Measurements from ENCODE around the gene RNF38.
"Not testable (repeated sequence)": the region's sequence is repeated elsewhere in the genome, so short reads cannot be mapped to it uniquely, and the experiment has no call there.

Gene RNF38

GRCh38 chr9:36399980-36400331 lies at the start of gene RNF38:
Gene RNF38, minus strand, starts transcription at chr9:36400269. Its CDS starts 161 bp downstream, at chr9:36400108.
- no peak for DNase-seq

- DNase-seq: not testable (repeated sequence)
Measured at GRCh38 chr9:36448555-36448954, 48.5 kb upstream of the RNF38 start.

GRCh38 chr9:36448017-36448416 lies 47.9 kb upstream of the RNF38 start:
- no peak for DNase-seq

- not testable (repeated sequence) for DNase-seq
Measured at GRCh38 chr9:36446678-36447077, 46.6 kb upstream of the RNF38 start.

DNA sequence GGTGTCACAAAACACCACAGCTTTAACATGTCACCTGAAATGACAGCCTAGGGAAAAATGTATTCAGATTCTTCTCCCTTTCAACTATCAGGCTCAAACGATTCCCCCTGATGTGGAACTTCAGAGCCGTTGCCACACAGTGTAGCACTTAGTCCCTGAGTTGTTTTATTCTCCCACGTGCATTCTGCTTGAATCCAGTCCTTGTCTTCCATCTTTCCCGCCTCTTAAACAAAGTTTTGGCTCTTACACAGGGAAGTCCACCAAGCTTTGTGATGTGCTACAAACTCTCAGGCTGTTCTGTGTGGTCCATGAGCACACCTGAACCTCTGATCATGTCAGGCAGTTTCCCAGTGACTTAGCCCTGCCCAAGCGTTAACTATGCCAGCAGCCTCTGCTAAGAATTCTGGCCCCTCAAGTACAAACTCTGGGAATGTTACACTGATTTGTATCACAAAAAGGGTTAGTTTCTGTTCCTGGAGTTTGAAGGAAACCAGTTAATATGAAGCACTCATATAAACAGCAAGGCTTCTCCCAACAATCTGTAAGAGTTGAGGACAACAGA lies 45.8 kb upstream of the RNF38 start:
- no peak for DNase-seq

DNA sequence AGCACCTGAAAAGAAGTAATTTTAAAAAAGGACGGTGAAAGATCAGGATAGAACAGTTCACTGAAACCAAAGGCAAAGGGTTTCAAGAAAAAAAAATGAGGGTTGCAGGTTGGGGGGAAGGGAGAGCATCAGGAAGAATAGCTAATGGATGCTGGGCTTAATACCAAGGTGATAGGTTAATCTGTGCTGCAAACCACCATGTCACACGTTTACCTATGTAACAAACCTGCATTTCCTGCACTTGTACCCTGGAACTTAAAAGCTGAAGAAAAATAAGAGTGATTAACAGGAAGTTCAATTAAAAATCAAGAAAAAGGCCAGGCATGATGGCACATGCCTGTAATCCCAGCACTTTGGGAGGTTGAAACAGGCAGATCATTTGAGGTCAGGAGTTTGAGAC lies 44.1 kb upstream of the RNF38 start:
- DNase-seq: no peak

DNA sequence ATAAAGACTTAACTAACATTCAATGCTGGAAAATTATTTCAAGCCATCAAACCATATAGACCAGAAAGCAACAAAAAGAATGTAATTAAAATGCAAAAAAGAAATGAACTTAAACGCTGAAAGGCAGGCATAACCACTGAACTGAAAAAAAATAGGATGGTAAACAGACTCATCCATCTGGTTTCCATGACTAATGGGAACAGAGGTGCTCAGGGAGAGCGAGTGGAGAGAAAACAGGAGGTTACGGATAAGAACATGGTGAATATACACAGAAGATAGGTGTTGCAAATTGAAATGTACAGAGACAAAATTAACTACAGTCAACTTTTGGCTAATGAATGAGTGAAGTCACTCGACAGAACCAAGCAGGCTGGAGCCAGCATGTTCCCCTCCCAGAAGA lies 43.5 kb upstream of the RNF38 start:
- no peak for DNase-seq

GRCh38 chr9:36442710-36443109 lies 42.6 kb upstream of the RNF38 start:
- no peak for DNase-seq

DNA sequence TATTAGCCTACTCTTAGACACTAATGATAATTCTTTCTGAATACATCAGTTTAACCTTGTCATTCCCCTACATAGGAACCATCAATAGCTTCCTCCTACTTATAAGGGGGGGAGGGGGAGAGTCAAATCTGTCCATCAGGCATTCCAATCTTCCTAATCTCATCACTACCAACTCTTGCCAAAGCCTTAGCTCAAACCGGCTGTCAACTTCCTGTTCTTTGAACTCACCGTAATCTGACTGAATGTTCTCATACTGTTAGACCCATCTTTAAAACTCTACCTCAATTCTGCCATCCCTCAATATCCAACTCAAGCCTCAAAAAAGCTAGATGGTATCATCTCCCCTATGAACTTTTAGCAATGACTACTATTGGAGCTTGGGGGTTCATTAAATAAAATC lies 41.9 kb upstream of the RNF38 start:
- DNase-seq: no peak

- DNase-seq: no peak
Measured at GRCh38 chr9:36438536-36439236, 38.6 kb upstream of the RNF38 start.

GRCh38 chr9:36437790-36438189 lies 37.7 kb upstream of the RNF38 start:
- no peak for DNase-seq

DNA sequence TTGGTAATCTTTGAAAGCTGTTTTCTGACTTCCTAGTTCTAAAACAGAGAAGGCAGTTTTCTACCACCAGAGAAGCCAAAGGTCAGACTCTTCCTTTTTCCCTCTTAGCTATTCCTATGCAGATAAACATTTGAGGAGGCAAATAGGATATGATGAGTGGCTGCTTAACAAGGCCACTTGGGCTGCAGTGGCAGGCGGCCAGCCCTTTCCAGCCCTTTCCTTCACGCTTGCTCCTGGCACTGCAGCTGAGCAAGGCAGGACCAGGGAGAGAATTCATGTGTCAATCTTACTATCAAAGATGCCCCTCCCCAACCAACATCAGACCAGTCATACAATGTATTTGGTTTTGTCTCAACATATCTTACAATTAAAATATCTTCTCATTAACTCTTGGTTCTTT lies 36.8 kb upstream of the RNF38 start:
- no peak for DNase-seq

DNA sequence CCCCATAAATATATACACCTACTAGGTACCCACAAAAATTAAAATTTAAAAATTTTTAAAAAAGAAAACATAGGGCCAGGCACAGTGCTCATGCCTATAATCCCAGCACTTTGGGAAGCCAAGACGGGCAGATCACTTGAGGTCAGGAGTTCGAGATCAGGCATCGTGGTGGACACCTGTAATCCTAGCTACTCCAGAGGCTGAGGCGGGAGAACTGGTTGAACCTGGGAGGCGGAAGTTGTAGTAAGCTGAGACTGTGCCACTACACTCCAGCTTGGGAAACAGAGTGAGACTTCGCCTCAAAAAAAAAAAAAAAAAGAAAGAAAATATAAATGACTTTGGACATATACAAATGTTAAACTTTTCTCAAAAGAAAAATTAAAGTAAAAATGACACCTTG lies 33.3 kb upstream of the RNF38 start:
- no peak for DNase-seq

DNA sequence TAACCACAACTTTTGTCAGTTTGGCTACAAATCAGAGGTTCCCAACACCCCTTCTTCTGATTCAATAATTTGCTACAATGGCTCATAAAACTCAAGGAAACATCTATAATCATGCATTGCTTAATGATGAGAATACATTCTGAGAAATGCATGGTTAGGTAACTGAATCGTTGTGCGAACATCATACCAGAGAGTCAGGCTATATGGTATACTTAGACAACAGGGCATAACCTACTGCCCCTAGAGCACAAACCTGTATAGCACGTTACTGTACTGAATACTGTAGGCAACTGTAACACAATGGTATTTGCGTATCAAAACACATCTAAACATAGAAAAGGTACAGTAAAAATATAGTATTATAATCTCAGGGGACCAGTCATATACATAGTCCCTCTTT lies 31.0 kb upstream of the RNF38 start:
- no peak for DNase-seq

- no peak for DNase-seq
Measured at GRCh38 chr9:36426945-36427344, 26.9 kb upstream of the RNF38 start.

DNA sequence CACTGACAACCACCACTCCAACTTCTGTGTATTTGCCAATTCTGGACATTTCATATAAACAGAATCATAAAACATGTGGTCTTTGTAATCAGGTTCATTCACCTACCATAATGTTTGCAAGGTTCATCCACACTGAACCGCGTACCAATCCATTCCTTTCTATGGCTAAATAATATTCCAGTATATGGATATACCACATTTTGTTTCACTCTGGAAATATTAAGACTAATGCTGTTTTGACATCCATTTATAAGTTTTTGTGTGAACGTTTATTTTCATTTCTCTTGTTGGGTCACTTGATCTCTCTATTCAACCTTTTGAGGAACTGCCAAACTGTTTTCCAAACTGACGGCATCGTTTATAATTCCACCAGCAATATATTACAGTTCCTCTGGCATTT lies 26.3 kb upstream of the RNF38 start:
- DNase-seq: no peak

- no peak for DNase-seq
Measured at GRCh38 chr9:36424289-36425055, 24.4 kb upstream of the RNF38 start.

- DNase-seq: no peak
Measured at GRCh38 chr9:36423206-36423605, 23.1 kb upstream of the RNF38 start.

DNA sequence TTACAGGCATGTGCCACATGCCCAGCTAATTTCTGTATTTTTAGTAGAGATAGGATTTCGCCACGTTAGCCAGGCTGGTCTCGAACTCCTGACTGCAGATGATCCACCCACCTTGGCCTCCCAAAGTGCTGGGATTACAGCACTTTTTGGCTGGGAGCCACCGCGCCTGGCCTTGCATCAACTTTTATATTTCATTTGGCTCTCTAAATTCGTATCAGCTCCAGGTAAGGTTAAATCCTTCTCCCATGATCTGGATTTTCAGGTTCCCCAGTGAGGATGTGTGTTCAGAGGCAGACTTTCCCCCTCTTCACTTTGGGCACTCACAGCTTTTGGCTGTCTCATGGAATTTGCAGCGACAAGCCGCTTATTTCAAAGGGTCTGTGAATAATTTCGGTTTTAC lies 16.8 kb upstream of the RNF38 start:
- DNase-seq: no peak

DNA sequence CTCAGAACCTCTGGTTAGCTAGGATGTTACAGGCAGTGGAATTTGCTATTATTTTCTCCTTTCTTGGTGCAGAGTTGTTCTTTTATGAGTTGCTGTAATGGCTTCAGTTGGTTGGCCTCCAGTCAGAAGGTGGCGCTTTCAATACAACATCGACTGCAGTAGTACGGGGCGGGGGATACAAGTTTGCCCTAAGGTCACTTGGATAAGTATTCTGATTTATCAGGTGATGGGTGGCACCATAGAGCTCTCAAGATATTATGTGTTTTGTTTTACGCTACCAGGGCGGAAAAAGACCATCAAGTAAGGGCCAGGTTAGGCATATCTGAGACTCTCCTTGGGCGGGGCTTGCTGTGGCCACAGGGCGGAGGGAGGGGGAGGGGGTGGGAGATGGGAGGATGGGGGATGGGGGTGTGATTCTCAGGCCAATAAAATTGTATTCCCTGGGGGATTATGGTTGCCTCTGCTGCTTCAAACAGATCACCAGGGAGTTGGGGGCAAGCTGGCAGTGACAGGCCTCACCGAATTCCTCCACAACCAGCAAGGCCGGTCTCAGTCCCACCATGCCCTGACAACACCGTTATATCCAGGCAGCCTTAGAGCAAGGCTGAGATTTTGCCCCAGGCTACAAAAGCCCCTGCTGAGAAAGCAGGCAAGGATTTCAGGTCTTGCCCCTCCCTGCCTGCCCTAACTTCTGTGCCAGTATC lies 15.9 kb upstream of the RNF38 start:
- DNase-seq: no peak

- not testable (repeated sequence) for DNase-seq
Measured at GRCh38 chr9:36411410-36411809, 11.3 kb upstream of the RNF38 start.

DNA sequence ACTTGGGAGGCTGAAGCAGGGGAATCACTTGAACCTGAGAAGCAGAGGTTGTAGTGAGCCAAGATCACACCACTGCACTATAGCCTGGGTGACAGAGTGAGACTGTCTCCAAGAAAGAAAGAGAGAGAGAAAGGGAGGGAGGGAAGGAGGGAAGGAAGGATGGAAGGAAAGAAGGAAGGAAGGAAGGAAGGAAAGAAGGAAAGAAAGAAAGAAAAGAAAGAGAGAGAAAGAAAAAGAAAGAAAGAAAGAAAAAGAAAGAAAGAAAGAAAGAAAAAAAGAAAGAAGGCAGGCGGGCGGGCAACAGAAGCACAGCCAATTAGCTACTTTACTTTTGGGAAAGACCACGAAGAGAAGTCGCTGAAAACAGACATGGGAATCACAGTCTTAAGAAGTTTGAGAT lies 9.0 kb upstream of the RNF38 start:
- DNase-seq: not testable (repeated sequence)

DNA sequence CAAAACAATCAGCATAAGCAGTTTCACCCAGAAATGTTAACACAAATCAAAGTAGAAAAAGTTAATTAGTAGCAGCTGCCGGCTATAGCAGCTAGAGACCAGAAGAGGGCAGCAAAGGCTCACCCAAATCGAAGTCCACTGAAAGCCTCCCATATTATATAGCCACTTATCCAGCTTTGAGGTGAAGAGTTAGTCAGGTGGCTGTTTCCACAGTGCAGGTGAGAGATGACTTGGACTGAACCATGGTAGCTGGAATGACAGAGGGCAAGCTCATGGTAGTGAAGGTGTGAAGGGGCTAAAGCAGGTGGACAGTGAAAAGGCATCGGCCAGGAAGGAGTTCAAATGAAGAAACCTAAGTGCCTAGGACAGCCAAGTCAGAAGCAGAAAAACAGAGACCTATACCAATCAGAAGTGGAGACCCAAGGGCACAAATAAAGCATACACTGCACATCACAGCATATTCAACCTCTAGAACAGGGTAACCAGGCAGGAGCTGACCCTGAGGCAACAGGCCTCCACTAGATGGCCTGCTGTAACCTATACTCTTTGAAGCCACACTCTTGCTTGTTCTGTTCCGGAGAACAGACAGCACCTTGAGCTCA lies 7.2 kb upstream of the RNF38 start:
- peak; percentile 52 for DNase-seq

Data from left hindlimb (tissue), 1 donor.